Heart right ventricle (tissue), 16 donors: ENCODE data around the gene WDR33. TPM values are rescaled to one million over a fixed set of nuclear protein-coding genes. Genes with fewer than 3 reads are reported as not detected.
"Not testable (repeated sequence)": the region's sequence is repeated elsewhere in the genome, so short reads cannot be mapped to it uniquely, and the experiment has no call there.

Experiments used
- ATAC-seq, 8 donors: fragments of 200-7000 bp; cut with Tn5 transposase; one replicate each; pipeline ENCODE4 v1.9.1; 2020; ENCODE audit warnings: mild to moderate bottlenecking in 8 of 8, moderate library complexity in 8 of 8, moderate number of reproducible peaks in 1 of 8
- DNase-seq, 2 donors: peaks; one replicate each; pipeline ENCODE4 v3.0.0-alpha.2; 2020
- H3K27ac ChIP-seq, 10 donors: fragments of 200-600 bp; sonication (generic) in 2 of 10; one replicate each; pipeline versions ENCODE4 v1.5.0 to v1.8.0; 2020 to 2022; ENCODE audit warnings: mild to moderate bottlenecking in 3 of 10
- H3K27me3 ChIP-seq, 7 donors: fragments of 200-600 bp; one replicate each; pipeline ENCODE4 v1.8.0; 2021 to 2022; ENCODE audit warnings: mild to moderate bottlenecking in 2 of 7
- H3K36me3 ChIP-seq, 9 donors: fragments of 200-600 bp; sonication (generic) in 1 of 9; one replicate each; pipeline versions ENCODE4 v1.5.0 to v1.8.0; 2020 to 2022; ENCODE audit warnings: mild to moderate bottlenecking in 2 of 9
- H3K4me1 ChIP-seq, 9 donors: fragments of 200-600 bp; sonication (generic) in 1 of 9; one replicate each; pipeline versions ENCODE4 v1.5.0 to v1.8.0; 2020 to 2022; ENCODE audit warnings: mild to moderate bottlenecking in 4 of 9
- H3K4me3 ChIP-seq, 10 donors: fragments of 200-600 bp; sonication (generic) in 2 of 10; one replicate each; pipeline versions ENCODE4 v1.5.0 to v1.8.0; 2020 to 2022; ENCODE audit warnings: mild to moderate bottlenecking in 7 of 10, moderate library complexity in 2 of 10
- H3K9me3 ChIP-seq, 11 donors: fragments of 200-600 bp in 10 of 11; sonication (generic) in 2 of 11; one replicate each; pipeline versions ENCODE4 v1.5.0 to v1.8.0; 2013 to 2022; ENCODE audit warnings: mild to moderate bottlenecking in 2 of 11, control low read depth in 1 of 11, moderate library complexity in 1 of 11
- CTCF ChIP-seq, 9 donors: fragments of 200-600 bp; sonication (generic) in 2 of 9; IDR thresholded peaks; one replicate each; pipeline versions ENCODE4 v1.5.0 to v1.8.0; 2021 to 2022; ENCODE audit warnings: antibody characterized with exemption in 9 of 9, mild to moderate bottlenecking in 5 of 9, moderate library complexity in 1 of 9
- WGBS, 2 donors: extraction: QIAGEN DNeasy Blood & Tissue Kit; methylation state at CpG; one replicate each; pipeline ENCODE4 v1.1.7; 2013; ENCODE audit warnings: inconsistent platforms in 1 of 2; 5-methylcytosine and 5-hydroxymethylcytosine counted together
- intact Hi-C, 10 donors: fragments of 100-400 bp; cut with DNase I; formaldehyde crosslinking; loops; one replicate each; pipeline versions ENCODE4 v1.11.1 to v1.14.2; 2022
- polyA plus RNA-seq, 2 donors: library from polyadenylated mRNA; stranded (reverse); fragments of 200-250 nt; gene quantifications; one replicate each; pipeline ENCODE4 v1.2.3, GENCODE V29; 2013
- total RNA-seq, 10 donors: library from RNA; stranded (reverse); fragmentation: NEBNext Ultra II Directional in 3 of 10; extraction: Animal tissue kit (Norgen Biotek cat#: 25700) in 3 of 10; gene quantifications; one replicate each; pipeline versions ENCODE4 v1.2.1 to v1.2.4, GENCODE V29; 2021 to 2023
- donor health status: Arrhythmogenic right ventricular cardiomyopathy.
- donor health status: ischemic (EF 13 %, LVEDD 7.1; RV severe dilation, severe dysfunction).
- donor health status: healthy with polysubstance abuse.
- donor health status: DM: no; HTN: yes; CAD: no.
- donor health status: DM: no; HTN: no; CAD: no.
- donor health status: ischemic (EF 25% LVEDD 6.9; RV normal size, moderate dysfunction).
- donor health status: ischemic (EF 25% LVEDD 5.7; RV mildly dilated, moderate dysfunction).
- donor health status: healthy.
- donor health status: DM: yes; HTN: yes; CAD: no.
- donor health status: Ischemic cardiomyopathy.
- donor health status: ischemic (EF 35%, LVEDD 5.7; RV mildly dilated, moderate dysfunction).
- donor health status: nonischemic (EF 11% LVEDD 7.7; RV severe dilation, severe dysfunction).
- donor health status: DM: yes; HTN: yes; CAD: no.
- donor health status: PGD.
- donor health status: ischemic (EF 29% LVEDD 5.4; RV normal size, mild dysfunction).
- donor health status: nonischemic (EF 23%, LVEDD 6.1; RV moderate dilation, normal function).

WDR33 gene
- total and polyA plus RNA-seq, 12 donors = 10.5 to 47.6 (median 42.1) TPM

DNA sequence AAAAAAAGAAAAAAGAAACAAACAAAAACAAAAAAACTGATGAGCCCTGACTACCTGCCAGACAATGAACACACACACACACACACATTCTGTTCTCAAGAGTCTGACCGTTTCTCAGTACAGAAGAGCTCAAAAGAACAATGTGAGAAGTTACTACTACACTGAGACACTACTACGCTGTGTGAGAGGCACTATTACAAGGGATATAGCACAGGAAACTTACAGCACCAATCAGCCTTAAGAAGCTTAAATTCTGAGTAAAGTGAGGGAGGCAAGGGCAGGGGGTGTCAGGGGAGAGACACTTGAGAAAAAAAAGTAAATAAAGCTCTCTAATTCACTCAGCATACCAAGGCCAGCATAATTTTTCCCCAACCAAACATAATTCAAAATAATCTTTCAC lies 32.5 kb downstream of the WDR33 start:
- 67 to 74% methylated on average over 2 of the region's 2 CpGs for WGBS, 2 donors
- ATAC-seq (no peak), DNase-seq (no peak)
- Histone ChIP-seq H3K36me3 (no peaks in the 10 kb centered on the region), H3K27me3 (no peaks in the 10 kb centered on the region), H3K9me3 (no peaks in the 10 kb centered on the region), H3K4me3 (no peak overlapping the region), H3K27ac (no peak overlapping the region), H3K4me1 (peaks cover 0 to 43% (median 18%) of the 10 kb centered on the region in 9 donors)
- intact Hi-C loops = no loop called here
- no peak for TF ChIP-seq CTCF (IDR thresholded peaks at IDR 0.05)

DNA sequence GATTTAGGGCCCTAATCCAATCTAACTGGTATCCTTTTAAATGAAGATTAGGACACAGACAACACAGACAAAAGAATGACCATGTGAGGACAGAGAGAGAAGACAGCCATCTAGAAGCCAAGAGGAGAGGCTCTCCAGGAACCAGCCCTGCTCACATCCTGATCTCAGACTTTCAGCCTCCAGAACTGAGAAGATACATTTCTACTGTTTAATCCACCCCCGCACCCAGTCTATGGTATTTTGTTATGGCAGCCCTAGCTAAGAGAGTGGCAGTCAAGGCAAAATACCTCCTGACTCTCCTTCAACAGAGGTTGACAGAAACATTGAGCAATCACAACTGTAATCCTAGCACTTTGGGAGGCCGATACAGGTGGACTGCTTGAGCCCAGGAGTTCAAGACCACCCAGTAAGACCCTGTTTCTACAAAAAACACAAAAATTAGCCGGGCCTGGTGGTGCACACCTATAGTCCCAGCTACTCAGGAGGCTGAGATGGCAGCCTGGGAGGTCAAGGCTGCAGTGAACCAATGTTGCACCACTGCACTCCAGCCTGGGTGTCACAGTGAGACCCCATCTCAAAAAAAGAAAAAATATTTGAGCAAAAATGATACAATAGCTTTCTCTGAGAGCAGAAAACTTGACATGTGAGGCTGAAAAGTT lies 34.7 kb downstream of the WDR33 start:
- no peaks in the 10 kb centered on the region for H3K27me3 ChIP-seq
- H3K36me3 ChIP-seq = no peaks in the 10 kb centered on the region
- H3K27ac ChIP-seq = peak overlapping the region in 1 of 10 donors; percentile 30
- ATAC-seq (peak in 4 of 8 donors; percentile 37 to 55 (median 40)), DNase-seq (no peak)
- 91 to 93% methylated on average over 3 of the region's 3 CpGs for WGBS, 2 donors
- no peak for TF ChIP-seq CTCF (IDR thresholded peaks at IDR 0.05)
- peaks cover 0 to 45% (median 17%) of the 10 kb centered on the region in 9 donors for H3K4me1 ChIP-seq
- no peak overlapping the region for H3K4me3 ChIP-seq
- intact Hi-C loops = no loop called here
- H3K9me3 ChIP-seq = no peaks in the 10 kb centered on the region

DNA sequence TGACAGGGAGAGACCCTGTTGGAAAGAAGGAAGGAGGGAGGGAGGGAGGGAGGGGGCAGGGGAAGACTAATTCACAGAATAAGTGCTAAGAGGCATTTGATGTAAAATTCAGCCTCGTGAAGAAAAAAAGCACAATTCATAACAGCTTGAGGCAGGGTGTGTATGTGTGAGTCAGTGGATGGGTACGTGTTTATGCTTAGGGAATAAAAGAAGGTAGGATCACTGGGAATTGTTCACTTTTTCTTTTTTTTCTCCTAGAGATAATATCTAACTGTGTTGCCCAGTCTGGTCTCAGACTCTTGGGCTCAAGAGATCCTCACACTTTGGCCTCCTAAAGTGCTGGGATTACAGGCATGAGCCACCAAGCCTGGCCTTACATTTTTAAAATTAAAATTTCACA lies 39.2 kb downstream of the WDR33 start:
- H3K4me3 ChIP-seq = no peak overlapping the region
- peaks cover 0 to 42% (median 14%) of the 10 kb centered on the region in 9 donors for H3K36me3 ChIP-seq
- H3K9me3 ChIP-seq = no peaks in the 10 kb centered on the region
- intact Hi-C loops = no loop called here
- H3K4me1 ChIP-seq = peaks cover 0 to 15% (median 9%) of the 10 kb centered on the region in 9 donors
- H3K27ac ChIP-seq = no peak overlapping the region
- DNase-seq (no peak), ATAC-seq (no peak)
- H3K27me3 ChIP-seq = no peaks in the 10 kb centered on the region
- 88 to 92% methylated on average over 2 of the region's 2 CpGs for WGBS, 2 donors
- no peak for TF ChIP-seq CTCF (IDR thresholded peaks at IDR 0.05)

DNA sequence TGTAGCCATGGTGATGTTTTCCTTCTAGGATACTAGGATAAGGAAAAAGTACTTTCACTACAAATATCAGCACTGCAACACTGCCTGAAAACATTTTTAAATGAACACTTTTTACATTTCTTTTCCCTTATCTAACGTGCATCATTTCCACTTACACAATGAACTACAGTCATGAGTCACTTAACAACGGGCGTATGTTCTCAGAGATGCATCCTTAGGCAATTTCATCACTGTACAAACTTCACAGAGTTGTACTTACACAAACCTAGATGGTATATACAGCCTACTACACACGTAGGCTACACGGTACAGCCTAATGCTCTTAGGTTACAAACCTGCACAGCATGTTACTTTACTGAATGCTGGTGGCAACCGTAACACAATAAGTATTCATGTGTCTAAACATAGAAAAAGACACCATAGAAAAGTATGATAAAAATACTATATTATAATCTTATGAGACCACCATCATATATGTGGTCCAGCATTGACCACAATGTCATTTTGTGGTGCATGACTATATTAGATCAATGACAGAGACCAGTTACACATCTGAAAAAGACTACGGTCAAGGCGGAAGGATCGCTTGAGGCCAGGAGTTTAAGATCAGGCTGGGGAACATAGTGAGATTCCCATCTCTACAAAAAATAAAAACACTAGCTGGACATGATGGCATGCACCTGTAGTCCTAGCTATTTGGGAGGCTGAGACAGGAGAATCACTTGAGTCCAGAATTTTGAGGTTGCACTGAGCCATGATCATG lies 39.8 kb downstream of the WDR33 start:
- ATAC-seq = no peak
- Histone ChIP-seq H3K9me3 (no peaks in the 10 kb centered on the region), H3K27ac (no peak overlapping the region), H3K36me3 (peaks cover 0 to 48% (median 20%) of the 10 kb centered on the region in 9 donors), H3K4me1 (peaks cover 0 to 9% (median 2%) of the 10 kb centered on the region in 9 donors), H3K27me3 (no peaks in the 10 kb centered on the region), H3K4me3 (no peak overlapping the region)
- 90% methylated on average over 9 of the region's 9 CpGs for WGBS, 2 donors
- intact Hi-C loops = no loop called here
- no peak for DNase-seq
- TF ChIP-seq CTCF (IDR thresholded peaks at IDR 0.05) = no peak

DNA sequence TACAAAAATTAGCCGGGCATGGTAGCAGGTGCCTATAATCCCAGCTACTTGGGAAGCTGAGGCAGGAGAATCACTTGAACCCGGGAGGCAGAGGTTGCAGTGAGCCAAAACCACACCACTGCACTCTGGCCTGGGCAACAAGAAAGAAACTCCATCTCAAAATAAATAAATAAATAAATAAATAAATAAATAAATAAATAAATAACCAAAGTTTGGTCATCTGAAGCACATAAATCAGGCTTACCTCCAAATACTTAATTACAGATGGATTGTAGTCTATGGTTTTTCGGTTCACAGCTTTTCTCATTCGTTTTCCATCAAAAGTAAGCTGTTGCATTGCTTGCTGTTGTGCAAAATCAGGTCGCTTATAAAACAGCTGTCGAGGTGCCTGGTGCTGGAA lies 40.4 kb downstream of the WDR33 start:
- H3K9me3 ChIP-seq, H3K4me3 ChIP-seq, H3K4me1 ChIP-seq, DNase-seq, ATAC-seq, H3K27me3 ChIP-seq, intact Hi-C loops, H3K27ac ChIP-seq: not testable (repeated sequence)
- WGBS, 2 donors = 98 to 99% methylated on average over 6 of the region's 6 CpGs
- peaks cover 0 to 54% (median 25%) of the 10 kb centered on the region in 9 donors for H3K36me3 ChIP-seq
